Measurements from ENCODE around the gene UNC45B. TPM values are rescaled to one million over a fixed set of nuclear protein-coding genes. Genes with fewer than 3 reads are reported as not detected.
A peak's percentile ranks its signal among the peaks of the same experiment; 100 is the strongest.

Gene UNC45B
- total and polyA plus RNA-seq, 5 experiments from 2014 or later, result 0.15 to 0.59 (median 0.36) TPM

DNA sequence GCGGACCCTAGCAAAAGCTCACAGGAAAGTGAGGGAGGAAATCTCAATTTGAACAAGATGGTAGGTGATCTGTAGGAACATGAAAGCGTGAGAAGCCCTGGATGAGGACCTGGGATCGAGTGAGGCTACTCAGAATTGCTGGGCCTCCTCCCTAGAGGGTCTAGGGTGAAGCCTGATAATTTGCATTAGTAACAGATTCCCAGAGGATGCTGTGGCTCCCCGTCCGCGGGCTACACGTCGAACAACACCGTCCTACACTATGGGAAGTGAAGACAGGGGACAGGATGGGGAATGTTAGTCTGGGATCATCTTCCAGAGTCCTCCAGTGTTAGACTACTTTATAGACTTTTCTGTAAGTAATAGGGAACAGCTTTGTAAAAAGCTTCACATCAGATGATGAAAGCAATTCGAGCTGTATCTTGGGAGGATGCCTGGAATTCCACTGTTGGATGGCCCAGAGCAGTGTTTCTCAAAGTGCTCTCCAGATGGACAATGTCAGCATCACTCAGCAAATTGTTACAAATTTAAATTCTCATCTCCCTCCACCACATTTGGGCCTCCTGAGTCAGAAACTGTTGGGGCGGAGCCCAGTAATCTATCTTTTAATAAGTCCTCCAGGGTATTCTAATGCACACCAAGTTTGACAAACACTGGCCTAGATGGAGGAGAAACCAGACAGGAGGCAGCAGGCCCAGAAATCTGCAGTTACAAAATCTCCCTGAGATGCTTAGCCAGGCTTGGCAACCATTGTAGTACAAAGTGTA is 19.7 kb upstream of the UNC45B start:
- Mint-ChIP-seq H3K36me3 (peaks cover 0 to 20% (median 0%) of the 10 kb centered on the region in 3 donors), H3K9me3 (no peaks in the 10 kb centered on the region), H3K4me3 (no peak overlapping the region), H3K27ac (peak overlapping the region in 1 of 10 donors; percentile 22), H3K27me3 (no peaks in the 10 kb centered on the region), H3K4me1 (peaks cover 0 to 2% (median 0%) of the 10 kb centered on the region in 4 donors)
- ATAC-seq, result no peak
- no peak for DNase-seq
- POLR2A ChIA-PET, result interaction anchor here (1.3 to 2.9 kb wide), 3 partner anchors 9 to 451 kb away, joined by 3 to 10 read pairs (median 5); partner anchors contain the start of genes PEX12 and RAD51D

DNA sequence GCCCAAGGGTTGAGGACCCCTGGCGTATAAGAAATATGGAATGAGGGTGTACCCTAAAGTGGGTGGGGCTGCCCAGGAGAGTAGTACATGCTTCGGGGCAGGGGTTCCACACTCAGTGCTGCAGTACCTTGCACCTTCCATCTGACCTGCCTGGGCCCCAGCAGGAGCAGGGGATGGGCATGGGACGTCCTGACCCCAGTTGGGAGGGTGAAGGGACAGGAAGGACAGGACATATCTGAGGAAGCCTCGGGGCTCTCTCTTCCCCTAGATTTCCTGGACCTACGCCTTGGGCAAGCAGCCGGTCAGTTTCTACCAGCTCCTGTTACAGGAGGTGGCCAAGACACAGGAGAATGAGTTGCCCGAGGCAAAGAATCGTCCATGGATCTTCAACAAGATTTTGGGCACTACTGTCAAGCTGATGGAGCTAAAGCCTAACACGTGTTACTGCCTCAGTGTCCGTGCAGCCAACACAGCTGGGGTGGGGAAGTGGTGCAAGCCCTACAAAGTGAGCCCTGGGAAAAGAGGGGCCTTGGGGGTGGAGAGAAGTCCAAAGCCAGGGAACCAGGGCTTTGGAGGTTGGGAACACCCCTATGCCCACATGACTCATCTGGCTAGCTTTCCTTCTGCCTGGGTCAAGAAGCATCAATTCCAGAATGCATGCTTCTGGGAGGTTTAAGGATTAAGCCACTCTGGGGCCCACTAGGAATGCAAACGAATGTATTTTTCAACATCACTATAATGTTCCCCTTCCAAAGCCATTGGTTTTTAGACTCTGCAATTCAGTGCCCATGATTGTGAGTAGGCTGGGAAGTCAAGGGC is 18.3 kb upstream of the UNC45B start:
- POLR2A ChIA-PET, result interaction anchor here (1.5 to 2.9 kb wide), 2 partner anchors 8 to 10 kb away, joined by 5 to 10 read pairs; partner anchors contain the start of gene RAD51D

DNA sequence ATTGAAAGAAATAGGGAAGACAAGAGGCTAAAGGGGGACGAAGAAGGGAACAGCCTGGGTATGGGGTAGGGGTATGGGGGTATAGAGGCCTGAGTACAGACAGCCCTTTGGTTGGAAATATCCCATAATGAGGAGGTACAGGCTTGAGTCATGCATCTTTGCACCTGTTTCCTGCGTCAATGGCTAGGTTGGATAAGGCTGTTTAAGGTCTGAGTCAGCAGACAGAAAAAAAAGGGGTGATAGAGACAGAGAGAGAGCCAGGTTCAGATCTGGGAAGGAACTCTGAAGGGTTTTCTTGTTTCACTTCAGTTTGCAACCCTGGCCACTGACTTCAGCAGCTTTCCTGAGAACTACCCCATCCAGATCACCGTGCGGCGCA is 17.7 kb upstream of the UNC45B start:
- no peak for DNase-seq
- Mint-ChIP-seq H3K27me3 (no peaks in the 10 kb centered on the region), H3K27ac (peak overlapping the region in 3 of 10 donors; percentile 43 to 71 (median 50)), H3K9me3 (no peaks in the 10 kb centered on the region), H3K4me1 (peaks cover 0 to 3% (median under 1%) of the 10 kb centered on the region in 4 donors), H3K36me3 (peaks cover 0 to 40% (median 8%) of the 10 kb centered on the region in 3 donors), H3K4me3 (no peak overlapping the region)
- no peak for ATAC-seq
- POLR2A ChIA-PET, result no interaction called here

More for the DNA sequence above, 18.3 kb upstream of the UNC45B start:
- H3K4me1 Mint-ChIP-seq, result peaks cover 0 to 3% (median under 1%) of the 10 kb centered on the region in 4 donors
- no peak for ATAC-seq
- no peak overlapping the region for H3K4me3 Mint-ChIP-seq
- DNase-seq, result no peak
- H3K36me3 Mint-ChIP-seq, result peaks cover 0 to 34% (median 8%) of the 10 kb centered on the region in 3 donors
- H3K9me3 Mint-ChIP-seq, result no peaks in the 10 kb centered on the region
- H3K27ac Mint-ChIP-seq, result peak overlapping the region in 1 of 10 donors; percentile 71
- no peaks in the 10 kb centered on the region for H3K27me3 Mint-ChIP-seq

DNA sequence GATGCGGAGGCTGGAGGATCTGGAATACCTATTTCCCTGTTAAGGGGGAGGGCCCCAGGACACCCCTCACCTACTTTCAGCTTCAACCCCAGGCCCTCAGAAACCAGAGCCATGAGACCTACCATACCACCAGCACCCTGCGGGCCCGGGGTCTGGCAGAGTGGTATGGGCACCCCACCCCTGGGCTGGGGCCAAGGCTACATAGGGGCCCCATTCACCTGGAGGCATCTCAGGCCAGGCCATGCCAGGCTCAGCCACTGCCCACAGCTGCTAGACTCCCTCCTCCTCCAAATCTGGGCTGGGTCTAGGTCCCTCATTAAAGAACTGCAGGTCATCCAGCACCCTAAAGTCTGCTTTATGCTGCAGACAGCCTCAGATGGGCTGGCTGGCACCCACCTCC is 17.2 kb upstream of the UNC45B start:
- H3K27ac Mint-ChIP-seq, result peak overlapping the region in 3 of 10 donors; percentile 41 to 71 (median 50)
- no peaks in the 10 kb centered on the region for H3K27me3 Mint-ChIP-seq
- H3K36me3 Mint-ChIP-seq, result peaks cover 0 to 45% (median 8%) of the 10 kb centered on the region in 3 donors
- ATAC-seq (no peak), DNase-seq (no peak)
- H3K4me1 Mint-ChIP-seq, result peaks cover 0 to 3% (median under 1%) of the 10 kb centered on the region in 4 donors
- no peaks in the 10 kb centered on the region for H3K9me3 Mint-ChIP-seq
- POLR2A ChIA-PET, result no interaction called here
- no peak overlapping the region for H3K4me3 Mint-ChIP-seq

DNA sequence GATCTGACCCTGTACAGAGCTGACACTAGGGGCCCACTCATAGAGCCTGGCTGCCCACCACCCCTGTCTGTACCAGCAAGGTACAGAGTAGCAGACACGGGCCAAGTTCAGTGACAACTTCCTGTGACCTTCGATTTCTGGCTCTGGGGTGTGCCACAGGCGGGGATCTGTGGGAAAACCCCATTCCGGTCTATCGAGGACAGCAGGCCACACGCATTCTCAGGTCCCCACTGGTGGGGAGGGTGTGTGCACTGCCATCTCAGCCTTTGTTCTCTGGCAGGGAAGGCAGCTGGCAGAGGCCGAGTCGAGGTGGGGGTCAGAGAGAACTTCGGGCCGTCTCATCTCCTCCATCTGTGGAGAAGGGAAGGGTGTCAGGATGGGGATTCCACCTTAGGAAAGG is 15.5 kb upstream of the UNC45B start:
- no peak for ATAC-seq
- no peak for DNase-seq
- POLR2A ChIA-PET, result no interaction called here
- Mint-ChIP-seq H3K27ac (peak overlapping the region in 2 of 10 donors; percentile 50 to 51), H3K36me3 (peaks cover 0 to 62% (median 11%) of the 10 kb centered on the region in 3 donors), H3K27me3 (no peaks in the 10 kb centered on the region), H3K9me3 (no peaks in the 10 kb centered on the region), H3K4me3 (no peak overlapping the region), H3K4me1 (peaks cover 0 to 3% (median under 1%) of the 10 kb centered on the region in 4 donors)

DNA sequence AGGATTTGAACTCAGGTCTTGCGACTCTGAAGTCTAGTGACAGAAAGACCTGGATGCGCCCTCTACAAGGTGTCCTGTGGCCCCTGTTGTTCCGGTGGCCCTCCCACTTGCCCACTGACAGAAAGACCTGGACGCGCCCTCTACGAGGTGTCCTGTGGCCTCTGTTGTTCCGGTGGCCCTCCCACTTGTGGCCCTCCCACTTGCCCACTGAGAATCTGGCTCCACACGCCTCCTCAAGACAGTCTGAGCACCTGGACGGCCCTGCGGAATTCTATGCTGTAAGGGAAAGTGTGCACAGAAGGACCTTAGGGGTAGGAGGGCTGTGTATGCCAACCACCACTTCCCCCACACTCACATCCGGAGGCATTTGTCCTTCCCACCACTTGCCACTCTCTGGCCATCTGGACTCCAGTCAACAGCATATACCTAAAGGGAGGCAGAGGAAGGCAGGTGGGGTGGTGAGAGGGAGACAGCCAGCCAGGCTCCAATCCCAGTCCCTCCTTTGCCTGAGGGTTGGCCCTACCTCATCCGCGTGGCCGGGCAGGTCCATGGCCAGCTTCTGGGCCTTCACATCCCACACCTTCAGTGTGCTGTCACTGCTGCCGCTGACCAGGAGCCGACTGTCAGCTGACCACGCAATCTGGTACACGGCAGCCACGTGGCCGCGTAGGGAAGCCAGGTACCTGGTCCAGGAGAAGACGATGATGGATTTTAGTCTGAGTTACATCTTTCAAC is 14.6 kb upstream of the UNC45B start:
- DNase-seq, result no peak
- Mint-ChIP-seq H3K27me3 (no peaks in the 10 kb centered on the region), H3K27ac (peak overlapping the region in 2 of 10 donors; percentile 37 to 51), H3K4me3 (no peak overlapping the region), H3K36me3 (peaks cover 0 to 67% (median 11%) of the 10 kb centered on the region in 3 donors), H3K4me1 (peaks cover 0 to 3% (median 0%) of the 10 kb centered on the region in 4 donors), H3K9me3 (no peaks in the 10 kb centered on the region)
- POLR2A ChIA-PET, result interaction anchor here (0.6 kb wide), 1 partner anchor 11 kb away, joined by 3 read pairs; no protein-coding TSS in a partner anchor
- no peak for ATAC-seq

DNA sequence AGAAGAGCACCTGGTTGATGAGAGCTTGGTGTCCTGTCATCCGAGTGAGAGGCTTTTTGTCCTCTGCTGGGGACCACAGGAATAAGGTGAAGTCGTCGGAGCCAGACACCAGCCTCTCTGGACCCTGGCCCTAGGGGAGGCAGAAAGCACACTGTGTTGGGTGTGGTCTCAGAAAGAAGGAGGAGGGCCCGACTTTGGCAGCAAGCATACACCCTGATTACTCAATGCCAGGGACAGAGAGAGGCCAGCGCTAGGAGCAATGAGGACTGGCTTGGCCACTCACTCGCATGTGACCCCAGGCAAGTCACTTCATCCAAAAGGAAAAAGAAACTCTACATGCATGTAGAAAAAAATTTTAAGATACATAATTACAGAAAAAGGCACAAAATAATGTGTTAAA is 12.3 kb upstream of the UNC45B start:
- H3K4me3 Mint-ChIP-seq, result no peak overlapping the region
- POLR2A ChIA-PET, result no interaction called here
- peaks cover 0 to 77% (median 16%) of the 10 kb centered on the region in 3 donors for H3K36me3 Mint-ChIP-seq
- ATAC-seq (no peak), DNase-seq (no peak)
- peaks cover 0 to 7% (median 2%) of the 10 kb centered on the region in 4 donors for H3K4me1 Mint-ChIP-seq
- no peaks in the 10 kb centered on the region for H3K9me3 Mint-ChIP-seq
- H3K27ac Mint-ChIP-seq, result peak overlapping the region in 2 of 10 donors; percentile 27 to 57
- no peaks in the 10 kb centered on the region for H3K27me3 Mint-ChIP-seq

DNA sequence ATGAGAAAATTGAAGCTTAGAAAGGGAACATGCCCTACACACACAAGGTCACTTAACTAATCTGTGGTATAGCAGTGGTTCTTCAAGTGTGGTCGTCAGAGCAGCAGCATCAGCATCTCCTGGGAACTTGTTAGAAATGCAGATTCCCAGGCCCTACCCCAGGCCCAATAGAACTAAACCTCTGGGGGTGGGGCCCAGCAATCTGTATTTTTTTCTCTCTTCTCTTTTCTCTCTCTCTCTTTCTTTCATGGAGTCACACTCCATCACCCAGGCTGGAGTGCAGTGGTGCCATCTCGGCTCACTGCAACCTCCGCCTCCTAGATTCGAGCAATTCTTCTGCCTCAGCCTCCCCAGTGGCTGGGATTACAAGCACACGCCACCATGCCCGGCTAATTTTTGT is 9.4 kb upstream of the UNC45B start:
- Mint-ChIP-seq H3K27me3 (no peaks in the 10 kb centered on the region), H3K4me1 (peaks cover under 1 to 24% (median 9%) of the 10 kb centered on the region in 4 donors), H3K9me3 (no peaks in the 10 kb centered on the region), H3K27ac (peak overlapping the region in 3 of 10 donors; percentile 16 to 76 (median 56)), H3K4me3 (no peak overlapping the region), H3K36me3 (peaks cover 0 to 56% (median 16%) of the 10 kb centered on the region in 3 donors)
- POLR2A ChIA-PET, result interaction anchor here (1.8 kb wide), 1 partner anchor 10 kb away, joined by 5 read pairs; no protein-coding TSS in a partner anchor
- DNase-seq, result no peak
- ATAC-seq, result no peak

DNA sequence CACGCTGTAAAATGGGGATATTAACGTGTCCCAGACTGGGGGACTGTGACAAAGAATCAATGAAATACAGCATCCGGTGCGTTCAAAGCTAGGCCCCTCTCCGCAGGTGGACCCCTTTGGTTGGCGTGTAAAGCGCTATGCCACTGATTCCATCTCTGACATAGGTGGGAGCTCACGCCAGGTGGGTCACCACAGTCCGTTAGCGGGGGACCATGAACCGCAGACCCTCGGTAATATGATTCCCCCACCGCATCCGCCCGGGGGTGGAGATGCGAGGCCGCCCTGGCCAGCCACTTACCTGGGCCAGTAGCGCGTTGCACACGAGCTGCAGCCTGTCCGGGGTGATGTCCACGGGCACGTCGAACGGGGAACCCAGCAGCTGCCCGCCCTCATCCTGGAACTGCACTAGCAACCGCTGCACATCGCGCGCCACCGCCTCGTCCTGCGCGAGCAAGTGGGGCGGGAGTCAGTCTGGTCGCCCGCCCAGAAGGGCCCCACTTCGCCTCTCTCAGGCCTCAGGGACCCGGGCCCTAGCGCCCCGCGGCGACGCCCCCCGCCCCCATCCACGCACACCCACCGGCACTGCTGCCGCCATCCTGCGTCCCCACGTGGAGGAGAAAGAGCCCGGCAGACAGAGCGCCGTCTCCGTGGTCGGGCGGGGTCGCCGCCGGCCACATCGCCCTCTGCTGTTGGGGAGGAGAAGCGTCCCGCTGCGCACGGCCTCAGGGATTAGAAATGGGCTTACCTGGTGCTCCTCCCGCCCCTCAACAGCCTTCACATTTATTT is 5.7 kb upstream of the UNC45B start, which contains the start of gene NLE1:
NLE1 (minus strand) TSS at position 623 of the 786 bp plus-strand sequence; CDS start at position 595, 28 bp downstream.
- Mint-ChIP-seq H3K27ac (peak within 1 kb of the TSS; percentile 51 to 94 (median 88)), H3K4me3 (peak within 1 kb of the TSS; percentile 76 to 92 (median 84)), H3K36me3 (peaks cover 0 to 20% (median 4%) of the 10 kb centered on the region in 3 donors), H3K4me1 (peaks cover 5 to 26% (median 15%) of the 10 kb centered on the region in 4 donors), H3K27me3 (no peaks in the 10 kb centered on the region), H3K9me3 (no peaks in the 10 kb centered on the region)
- DNase-seq (peak; percentile 77 to 93 (median 88)), ATAC-seq (peak; percentile 95 to 96)
- POLR2A ChIA-PET, result interaction anchor here (0.7 to 3.0 kb wide), 11 partner anchors 17 to 504 kb away, joined by 3 to 13 read pairs (median 5); partner anchors contain the start of genes PEX12, RAD51D and SLFN5

DNA sequence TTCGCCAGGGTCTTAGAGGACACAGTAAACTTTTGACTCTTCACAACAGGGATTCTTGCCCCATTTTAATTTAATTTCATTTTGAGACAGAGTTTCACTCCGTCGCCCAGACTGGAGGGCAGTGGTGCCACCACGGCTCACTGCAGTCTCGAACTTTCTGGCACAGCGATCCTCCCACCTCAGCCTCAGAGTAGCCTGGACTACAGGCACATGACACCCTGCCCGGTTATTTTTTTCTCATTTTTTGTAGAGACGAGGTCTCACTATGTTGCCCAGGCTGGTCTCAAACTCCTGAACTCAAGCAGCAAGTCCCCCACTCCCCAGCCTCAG is 5.2 kb upstream of the UNC45B start:
- POLR2A ChIA-PET, result interaction anchor here (0.6 to 3.0 kb wide), 6 partner anchors 16 to 504 kb away, joined by 3 to 12 read pairs (median 6); partner anchors contain the start of genes PEX12 and RAD51D
- H3K4me3 Mint-ChIP-seq, result peak overlapping the region; percentile 76 to 92 (median 84)
- ATAC-seq (peak; percentile 6 to 9), DNase-seq (no peak)
- peaks cover 0 to 16% (median 4%) of the 10 kb centered on the region in 3 donors for H3K36me3 Mint-ChIP-seq
- H3K4me1 Mint-ChIP-seq, result peaks cover 5 to 26% (median 15%) of the 10 kb centered on the region in 4 donors
- peak overlapping the region; percentile 51 to 94 (median 88) for H3K27ac Mint-ChIP-seq
- no peaks in the 10 kb centered on the region for H3K9me3 Mint-ChIP-seq
- no peaks in the 10 kb centered on the region for H3K27me3 Mint-ChIP-seq

DNA sequence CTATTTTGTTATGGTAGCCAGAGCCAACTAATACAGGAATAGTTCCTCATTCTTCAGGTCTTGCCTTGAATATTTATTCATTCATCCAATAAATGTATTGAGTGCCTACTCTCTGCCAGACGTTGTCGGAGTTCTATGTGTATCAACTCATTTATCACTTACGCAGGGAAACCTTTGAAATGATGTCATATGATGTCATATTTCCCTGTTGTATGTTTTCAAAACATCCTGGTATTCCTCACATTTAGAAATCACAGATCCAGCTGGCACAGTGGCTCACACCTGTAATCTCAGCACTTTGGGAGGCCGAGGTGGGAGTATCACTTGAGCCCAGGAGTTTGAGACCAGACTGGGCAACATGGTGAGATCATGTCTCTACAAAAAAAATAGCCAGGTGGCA is 2.8 kb upstream of the UNC45B start:
- H3K9me3 Mint-ChIP-seq, result no peaks in the 10 kb centered on the region
- no peak for ATAC-seq

More for the DNA sequence above, 2.8 kb upstream of the UNC45B start:
- H3K27ac Mint-ChIP-seq, result no peak overlapping the region
- H3K4me1 Mint-ChIP-seq, result peaks cover 5 to 24% (median 13%) of the 10 kb centered on the region in 4 donors
- DNase-seq, result no peak
- POLR2A ChIA-PET, result interaction anchor here (0.6 kb wide), 1 partner anchor 115 kb away, joined by 3 read pairs; no protein-coding TSS in a partner anchor
- H3K36me3 Mint-ChIP-seq, result no peaks in the 10 kb centered on the region
- H3K4me3 Mint-ChIP-seq, result no peak overlapping the region
- H3K27me3 Mint-ChIP-seq, result no peaks in the 10 kb centered on the region

All from naive thymus-derived CD8-positive, alpha-beta T cell (primary cell).